Measurements from ENCODE around the gene SMARCD3. TPM values are rescaled to one million over a fixed set of nuclear protein-coding genes. Genes with fewer than 3 reads are reported as not detected.

Gene SMARCD3
- total and polyA plus RNA-seq, 9 of the 15 experiments (the other 6 are each of a cell fraction or from before 2014, with no cell fraction given) = 0.43 to 3.6 (median 2.6) TPM

- ATAC-seq (peak; percentile 16), DNase-seq (ENCODE audit: extremely low read depth in 1 of 4, low spot score in 3 of 4) (no peak), FAIRE-seq (no peak)
- ChIA-PET POLR2A (interaction anchor here (0.5 to 1.5 kb wide), 5 partner anchors 8 to 129 kb away, joined by 3 to 4 read pairs (median 3); no protein-coding TSS in a partner anchor), CTCF (ENCODE audit: low intra/inter-chr PET ratio) (no interaction called here)
- in situ Hi-C loops (cut with MboI) = no loop called here
- Histone ChIP-seq H4K20me1 (replicated peaks; ENCODE audit: control insufficient read depth, insufficient read depth, low read length) (peaks cover 15% of the 10 kb centered on the region), H3K4me3 (no peak overlapping the region), H3K4me1 (replicated peaks in 1 of 2; ENCODE audit: control insufficient read depth in 2 of 2, insufficient read depth in 2 of 2, low read length in 2 of 2) (peaks cover 4 to 40% of the 10 kb centered on the region in 2 experiments; a peak in 3 of 5 replicates), H3K9ac (ENCODE audit: insufficient read depth in 1 of 2, low read depth in 2 of 2, low read length in 2 of 2) (peak overlapping the region in 1 of 2 experiments; percentile 51; a peak in 1 of 4 replicates), H3K9me3 (replicated peaks; ENCODE audit: control insufficient read depth, insufficient read depth, low read depth, low read length) (no peaks in the 10 kb centered on the region), H3K36me3 (ENCODE audit: control insufficient read depth, insufficient read depth, low read length) (no peaks in the 10 kb centered on the region), H2AFZ (ENCODE audit: low read depth, low read length) (peak overlapping the region; percentile 65), H3K79me2 (ENCODE audit: control insufficient read depth, insufficient read depth, low read length) (no peaks in the 10 kb centered on the region), H3K27me3 (ENCODE audit: control insufficient read depth in 2 of 2, insufficient read depth in 2 of 2, low read length in 2 of 2) (peaks cover 47 to 84% of the 10 kb centered on the region in 2 experiments), H3K27ac (ENCODE audit: extremely low read depth, low read depth, low read length) (no peak overlapping the region), H3K9me1 (ENCODE audit: control insufficient read depth, insufficient read depth, low read length) (peaks cover 3% of the 10 kb centered on the region), H3K4me2 (ENCODE audit: insufficient read depth, low read length) (peak overlapping the region; percentile 37; the same call in 1 of the 2 replicates)
- intact Hi-C loops (cut with micrococcal nuclease) = no loop called here
- BruUV-seq (replicated peaks) = no TSS peak
- 22% methylated on average over 8 of the region's 8 CpGs for WGBS (ENCODE audit: insufficient coverage, low coverage, missing lambda C conversion rate)
- no peak for TF ChIP-seq MAX (CRISPR knock-in tag; IDR thresholded peaks at IDR 0.05)
- no peak for TF ChIP-seq SMAD3 (CRISPR knock-in tag; conservative IDR thresholded peaks at IDR 0.05)
- no peak for TF ChIP-seq CHD2 (IDR thresholded peaks at IDR 0.05; ENCODE audit: low read depth, low read length)
- TF ChIP-seq RERE (CRISPR knock-in tag; IDR thresholded peaks at IDR 0.05; ENCODE audit: borderline replicate concordance) = 0 out of 2 replicates have a peak, but pooled peaks have one; percentile 24
Measured at GRCh38 chr7:151277631-151278030, 29.1 kb upstream of the SMARCD3 start.

All from K562 (cell line).